Measurements from ENCODE around the gene NKAIN1.

GRCh38 chr1:31166462-31166861, 73.2 kb downstream of the NKAIN1 start:
- TF ChIP-seq CTCF (IDR thresholded peaks at IDR 0.05) (no peak), REST (IDR thresholded peaks at IDR 0.05; ENCODE audit: insufficient read depth in 1 of 2, low read depth in 2 of 2, low read length in 1 of 2) (no peak), TCF7L2 (IDR thresholded peaks at IDR 0.05; ENCODE audit: low read depth, low read length) (no peak), POLR2AphosphoS5 (IDR thresholded peaks at IDR 0.05; ENCODE audit: low read depth, low read length) (no peak)
